Measurements from ENCODE around the gene DHH.

- TF ChIP-seq, protein P1, sequence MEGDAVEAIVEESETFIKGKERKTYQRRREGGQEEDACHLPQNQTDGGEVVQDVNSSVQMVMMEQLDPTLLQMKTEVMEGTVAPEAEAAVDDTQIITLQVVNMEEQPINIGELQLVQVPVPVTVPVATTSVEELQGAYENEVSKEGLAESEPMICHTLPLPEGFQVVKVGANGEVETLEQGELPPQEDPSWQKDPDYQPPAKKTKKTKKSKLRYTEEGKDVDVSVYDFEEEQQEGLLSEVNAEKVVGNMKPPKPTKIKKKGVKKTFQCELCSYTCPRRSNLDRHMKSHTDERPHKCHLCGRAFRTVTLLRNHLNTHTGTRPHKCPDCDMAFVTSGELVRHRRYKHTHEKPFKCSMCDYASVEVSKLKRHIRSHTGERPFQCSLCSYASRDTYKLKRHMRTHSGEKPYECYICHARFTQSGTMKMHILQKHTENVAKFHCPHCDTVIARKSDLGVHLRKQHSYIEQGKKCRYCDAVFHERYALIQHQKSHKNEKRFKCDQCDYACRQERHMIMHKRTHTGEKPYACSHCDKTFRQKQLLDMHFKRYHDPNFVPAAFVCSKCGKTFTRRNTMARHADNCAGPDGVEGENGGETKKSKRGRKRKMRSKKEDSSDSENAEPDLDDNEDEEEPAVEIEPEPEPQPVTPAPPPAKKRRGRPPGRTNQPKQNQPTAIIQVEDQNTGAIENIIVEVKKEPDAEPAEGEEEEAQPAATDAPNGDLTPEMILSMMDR (IDR thresholded peaks at IDR 0.05; ENCODE audit: insufficient read depth, low read length), result no peak
- TF ChIP-seq POLR2AphosphoS5 (IDR thresholded peaks at IDR 0.05; ENCODE audit: low read depth) (no peak), REST (IDR thresholded peaks at IDR 0.05; ENCODE audit: insufficient replicate concordance, low read depth) (no peak), SPI1 (IDR thresholded peaks at IDR 0.05; ENCODE audit: borderline replicate concordance, low read depth) (no peak), GABPA (IDR thresholded peaks at IDR 0.05; ENCODE audit: low read depth) (no peak)
These were observed 39.0 kb upstream of the DHH start for GRCh38 chr12:49133590-49133989.

All from HL-60 (cell line).